Astrocyte (in vitro differentiated cells and primary cell): ENCODE results near the gene RAD51B.

Source experiments
- EZH2 ChIP-seq: IDR thresholded peaks from 2 replicates; pipeline ENCODE4 v1.6.1; 2012; ENCODE audit warnings: mild to moderate bottlenecking, low read length, inconsistent platforms; ENCODE audit not compliant: insufficient read depth
- TF ChIP-seq, protein P1 (sequence below): IDR thresholded peaks from 2 replicates; pipeline ENCODE4 v1.5.1; 2011; ENCODE audit warnings: low read depth, mild to moderate bottlenecking, inconsistent platforms, low read length, moderate library complexity; ENCODE audit not compliant: insufficient read depth

DNA sequence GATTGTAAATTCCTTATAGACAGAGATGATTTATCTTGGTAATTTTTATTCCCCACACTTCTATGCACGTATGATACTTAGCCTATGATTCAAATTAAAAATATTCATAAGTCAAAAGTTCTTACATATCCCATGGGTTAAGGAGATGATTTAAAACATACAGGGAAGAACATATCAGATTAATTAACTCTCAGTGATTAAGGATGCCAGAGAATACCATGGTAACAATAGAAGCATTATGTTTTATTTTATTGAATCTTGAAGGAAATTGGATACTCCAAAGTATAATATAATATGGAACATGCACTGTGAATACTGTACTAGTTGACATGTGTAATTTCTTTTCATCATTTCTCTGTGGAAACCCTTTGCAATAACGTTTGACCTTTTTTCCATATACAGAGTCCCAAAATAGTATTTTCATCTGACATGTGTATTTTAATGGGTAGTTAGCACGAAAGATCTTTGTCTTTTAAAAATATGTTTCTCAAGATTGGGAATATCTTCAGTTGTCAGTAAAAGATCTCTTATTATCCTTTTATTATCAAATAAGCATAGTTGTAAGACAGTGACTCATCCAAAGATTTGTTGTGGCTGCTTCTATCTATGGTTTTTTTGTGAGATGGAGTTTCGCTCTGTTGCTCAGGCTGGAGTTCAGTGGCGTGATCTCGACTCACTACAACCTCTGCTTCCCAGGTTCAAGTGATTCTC lies 166.7 kb downstream of the RAD51B start:
- no peak for TF ChIP-seq EZH2
- TF ChIP-seq, protein P1, sequence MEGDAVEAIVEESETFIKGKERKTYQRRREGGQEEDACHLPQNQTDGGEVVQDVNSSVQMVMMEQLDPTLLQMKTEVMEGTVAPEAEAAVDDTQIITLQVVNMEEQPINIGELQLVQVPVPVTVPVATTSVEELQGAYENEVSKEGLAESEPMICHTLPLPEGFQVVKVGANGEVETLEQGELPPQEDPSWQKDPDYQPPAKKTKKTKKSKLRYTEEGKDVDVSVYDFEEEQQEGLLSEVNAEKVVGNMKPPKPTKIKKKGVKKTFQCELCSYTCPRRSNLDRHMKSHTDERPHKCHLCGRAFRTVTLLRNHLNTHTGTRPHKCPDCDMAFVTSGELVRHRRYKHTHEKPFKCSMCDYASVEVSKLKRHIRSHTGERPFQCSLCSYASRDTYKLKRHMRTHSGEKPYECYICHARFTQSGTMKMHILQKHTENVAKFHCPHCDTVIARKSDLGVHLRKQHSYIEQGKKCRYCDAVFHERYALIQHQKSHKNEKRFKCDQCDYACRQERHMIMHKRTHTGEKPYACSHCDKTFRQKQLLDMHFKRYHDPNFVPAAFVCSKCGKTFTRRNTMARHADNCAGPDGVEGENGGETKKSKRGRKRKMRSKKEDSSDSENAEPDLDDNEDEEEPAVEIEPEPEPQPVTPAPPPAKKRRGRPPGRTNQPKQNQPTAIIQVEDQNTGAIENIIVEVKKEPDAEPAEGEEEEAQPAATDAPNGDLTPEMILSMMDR, result no peak
